ENCODE measurements around the gene KCTD6. TPM values are rescaled to one million over a fixed set of nuclear protein-coding genes. Genes with fewer than 3 reads are reported as not detected.

KCTD6 gene
- total RNA-seq, 1 donor from 2014 or later, result 7.9 TPM

DNA sequence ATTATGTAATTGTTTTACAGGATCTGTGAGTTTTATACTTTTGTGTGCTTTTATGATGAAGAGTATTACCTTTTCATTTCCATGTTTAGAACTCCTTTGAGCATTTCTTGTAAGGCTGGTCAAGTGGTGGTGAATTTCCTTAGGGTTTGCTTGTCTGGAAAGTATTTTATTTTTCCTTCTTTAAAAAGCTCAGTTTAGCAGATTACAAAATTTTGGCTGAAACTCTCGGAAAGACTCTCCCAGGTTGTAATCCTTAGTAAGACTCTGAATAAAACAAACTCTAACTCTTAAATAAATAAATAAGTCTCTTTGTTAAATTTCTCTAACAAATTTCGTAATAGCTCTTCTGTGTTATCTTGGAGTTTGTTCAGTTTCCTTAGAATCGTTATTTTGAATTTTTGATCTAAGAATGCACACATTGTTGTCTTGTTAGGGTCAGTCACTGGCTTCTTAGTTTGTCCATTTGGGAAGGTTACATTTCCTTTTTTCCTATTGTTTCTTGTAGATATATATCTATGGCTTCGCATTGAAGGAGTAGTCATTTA, 59.8 kb downstream of the KCTD6 start:
- Histone ChIP-seq H3K27me3 (ENCODE audit: insufficient read depth, low read length) (no peaks in the 10 kb centered on the region), H3K36me3 (ENCODE audit: insufficient read depth, low read length) (no peaks in the 10 kb centered on the region), H3K27ac (ENCODE audit: low read depth, low read length) (no peak overlapping the region), H2AFZ (ENCODE audit: low read depth, low read length) (no peak overlapping the region), H3K9ac (ENCODE audit: low read length) (no peak overlapping the region), H4K20me1 (ENCODE audit: insufficient read depth, low read length) (no peaks in the 10 kb centered on the region), H3K4me2 (ENCODE audit: low read length) (no peak overlapping the region), H3K9me3 (ENCODE audit: insufficient read depth, low read depth, low read length) (no peaks in the 10 kb centered on the region), H3K4me1 (ENCODE audit: insufficient read depth, low read length) (no peaks in the 10 kb centered on the region), H3K79me2 (ENCODE audit: insufficient read depth, low read length) (no peaks in the 10 kb centered on the region), H3K4me3 (ENCODE audit: insufficient read depth, low read depth, low read length) (no peak overlapping the region)
- DNase-seq (ENCODE audit: low read depth) (no peak), FAIRE-seq (no peak)
- peaks cover 11% of the 10 kb centered on the region for H3K27me3 Mint-ChIP-seq (ENCODE audit: low read depth, unreplicated experiment)
- H3K4me3 Mint-ChIP-seq (ENCODE audit: unreplicated experiment), result no peak overlapping the region
- no peaks in the 10 kb centered on the region for H3K4me1 Mint-ChIP-seq (ENCODE audit: low read depth, unreplicated experiment)
- peaks cover 12% of the 10 kb centered on the region for H3K9me3 Mint-ChIP-seq (ENCODE audit: unreplicated experiment)
- H3K27ac Mint-ChIP-seq (ENCODE audit: unreplicated experiment), result no peak overlapping the region
- no peaks in the 10 kb centered on the region for H3K36me3 Mint-ChIP-seq (ENCODE audit: low read depth, unreplicated experiment)
- TF ChIP-seq EZH2 (IDR thresholded peaks at IDR 0.05; ENCODE audit: insufficient read depth, low read length), result no peak
- TF ChIP-seq, protein P1, sequence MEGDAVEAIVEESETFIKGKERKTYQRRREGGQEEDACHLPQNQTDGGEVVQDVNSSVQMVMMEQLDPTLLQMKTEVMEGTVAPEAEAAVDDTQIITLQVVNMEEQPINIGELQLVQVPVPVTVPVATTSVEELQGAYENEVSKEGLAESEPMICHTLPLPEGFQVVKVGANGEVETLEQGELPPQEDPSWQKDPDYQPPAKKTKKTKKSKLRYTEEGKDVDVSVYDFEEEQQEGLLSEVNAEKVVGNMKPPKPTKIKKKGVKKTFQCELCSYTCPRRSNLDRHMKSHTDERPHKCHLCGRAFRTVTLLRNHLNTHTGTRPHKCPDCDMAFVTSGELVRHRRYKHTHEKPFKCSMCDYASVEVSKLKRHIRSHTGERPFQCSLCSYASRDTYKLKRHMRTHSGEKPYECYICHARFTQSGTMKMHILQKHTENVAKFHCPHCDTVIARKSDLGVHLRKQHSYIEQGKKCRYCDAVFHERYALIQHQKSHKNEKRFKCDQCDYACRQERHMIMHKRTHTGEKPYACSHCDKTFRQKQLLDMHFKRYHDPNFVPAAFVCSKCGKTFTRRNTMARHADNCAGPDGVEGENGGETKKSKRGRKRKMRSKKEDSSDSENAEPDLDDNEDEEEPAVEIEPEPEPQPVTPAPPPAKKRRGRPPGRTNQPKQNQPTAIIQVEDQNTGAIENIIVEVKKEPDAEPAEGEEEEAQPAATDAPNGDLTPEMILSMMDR (IDR thresholded peaks at IDR 0.05; ENCODE audit: insufficient read depth, low read depth, low read length), result no peak

Other genes starting within 250 kb of the KCTD6 start
- 19.0 and 22.2 TPM in 2 replicates for gene RPP14, start 185.9 kb upstream of the KCTD6 start, total RNA-seq
- 7.3 and 7.7 TPM in 2 replicates for gene HTD2, start 185.6 kb upstream of the KCTD6 start, total RNA-seq
- 10.3 and 10.5 TPM in 2 replicates for gene PXK, start 159.2 kb upstream of the KCTD6 start, total RNA-seq
- 87.7 and 95.7 TPM in 2 replicates for gene PDHB, start 58.3 kb upstream of the KCTD6 start, total RNA-seq
- gene ACOX2, start 45.1 kb downstream of the KCTD6 start, total RNA-seq, result 2.2 and 2.7 TPM in 2 replicates
- gene FAM107A, start 85.3 kb downstream of the KCTD6 start, total RNA-seq, result not detected in 2 replicates
- gene FAM3D, start 174.7 kb downstream of the KCTD6 start, total RNA-seq, result not detected in 2 replicates

All from astrocyte (in vitro differentiated cells and primary cell).